Measurements from ENCODE around the gene CHFR.

DNA sequence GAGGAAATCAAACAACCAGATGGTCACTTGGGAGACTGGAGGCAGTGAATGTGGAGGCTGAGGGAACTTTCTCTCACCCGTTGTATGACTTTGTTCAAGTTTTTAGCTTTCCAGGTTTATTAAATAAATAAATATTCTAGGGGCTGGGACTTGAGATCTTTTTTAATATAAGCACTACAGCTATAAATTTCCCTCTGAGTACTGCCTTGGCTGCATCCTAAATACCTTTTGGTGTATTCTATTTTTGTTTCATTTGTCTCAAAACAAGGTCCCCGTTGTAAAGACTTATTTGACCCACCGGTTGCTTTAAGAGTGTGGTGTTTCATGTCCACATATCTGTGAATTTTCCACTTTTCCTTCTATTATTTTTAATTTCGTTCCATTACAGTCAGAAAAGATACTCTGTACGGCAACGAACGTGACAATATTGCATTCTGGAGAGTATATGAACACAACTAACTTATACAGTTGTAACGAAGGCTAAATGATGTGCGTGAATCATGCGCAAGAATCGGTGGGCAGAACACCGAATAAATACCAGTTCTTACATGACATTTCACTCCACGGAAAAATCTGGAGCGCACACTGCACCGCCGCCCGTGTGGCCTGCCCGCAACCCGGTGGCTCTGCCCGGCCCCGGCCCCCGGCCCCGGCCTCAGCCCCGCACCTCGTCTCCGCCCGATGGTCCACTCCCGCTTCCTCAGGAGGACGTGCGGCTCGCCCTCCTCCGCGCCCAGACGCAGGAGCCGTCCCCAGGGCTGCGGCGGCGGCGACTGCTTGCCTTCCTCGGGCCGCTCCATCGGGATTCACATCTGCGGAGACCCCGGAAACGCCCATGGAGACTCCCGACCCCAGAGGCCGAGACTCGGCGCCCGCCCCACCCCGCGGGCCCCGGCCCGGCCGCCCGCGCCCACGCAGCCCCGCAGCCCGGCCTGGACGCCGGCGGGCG lies 602 bp downstream of the CHFR start:
- no peak for TF ChIP-seq POLR2A (IDR thresholded peaks at IDR 0.05; ENCODE audit: low read depth, low read length)
- TF ChIP-seq SPI1 (IDR thresholded peaks at IDR 0.05; ENCODE audit: low read depth, low read length): no peak

All from GM12891 (cell line).